K562 treated with DMSO at 1 percent for 4 hours (cell line): ENCODE measurements around the gene MANF. TPM values are rescaled to one million over a fixed set of nuclear protein-coding genes. Genes with fewer than 3 reads are reported as not detected.

Experiments
- total RNA-seq: library from RNA; unstranded; fragments of 300-600 nt; gene quantifications from 2 replicates; pipeline ENCODE4 v1.2.3, GENCODE V29; 2022; ENCODE audit not compliant: insufficient read depth

MANF gene
- 39.3 and 74.1 TPM in 2 replicates for total RNA-seq

GRCh38 chr3:51384726-51385473, at the start of gene MANF:
MANF (plus strand) TSS chr3:51385291; CDS start chr3:51385343, 52 bp downstream.

DNA sequence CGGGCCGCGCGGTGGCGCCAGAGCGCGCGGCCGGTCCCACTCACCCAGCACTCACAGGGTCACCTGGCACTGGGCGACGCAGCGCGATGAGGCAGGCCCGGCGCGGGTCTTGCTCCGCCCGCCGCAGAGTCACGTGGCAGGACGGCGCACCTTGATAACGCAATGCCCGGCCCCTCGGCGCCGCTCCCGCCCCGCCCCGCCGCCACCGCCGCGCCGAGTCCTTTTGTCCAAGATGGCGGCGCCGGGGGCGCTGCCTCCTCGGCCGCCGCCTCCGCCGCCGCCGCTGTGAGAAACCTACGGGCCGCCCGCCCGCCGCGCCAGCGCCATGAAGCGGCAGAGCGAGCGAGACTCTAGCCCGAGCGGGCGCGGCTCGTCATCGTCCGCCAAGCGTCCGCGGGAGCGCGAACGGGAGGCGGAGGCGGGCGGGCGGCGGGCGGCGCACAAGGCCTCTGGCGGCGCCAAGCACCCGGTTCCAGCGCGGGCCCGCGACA, 6.0 kb downstream of the MANF start, which contains the start of gene RBM15B:
Gene RBM15B (plus strand): TSS at position 211 of the 491 bp plus-strand sequence. CDS start 115 bp downstream, at position 326.

Other genes with a start within 250 kb of the MANF start
- 9.9 and 10.4 TPM in 2 replicates for gene RBM15B, start 6.0 kb downstream of the MANF start, total RNA-seq
- 6.9 and 8.0 TPM in 2 replicates for gene DCAF1, start 114.7 kb downstream of the MANF start, total RNA-seq
- gene RAD54L2, start 153.4 kb downstream of the MANF start, total RNA-seq: 4.7 and 5.7 TPM in 2 replicates